GM18505 (cell line): ENCODE data around the gene CPLANE1.

Experiments
- ATAC-seq: cut with Tn5 transposase; IDR thresholded peaks from one replicate; pipeline ENCODE4 v1.9.1; 2021; ENCODE audit not compliant: unreplicated experiment
- POLR2A ChIP-seq: IDR thresholded peaks from 4 replicates; pipeline ENCODE4 v1.6.1; 2011; ENCODE audit warnings: borderline replicate concordance; ENCODE audit not compliant: insufficient read depth, insufficient read length; ENCODE audit errors: extremely low read depth

CPLANE1 gene

DNA sequence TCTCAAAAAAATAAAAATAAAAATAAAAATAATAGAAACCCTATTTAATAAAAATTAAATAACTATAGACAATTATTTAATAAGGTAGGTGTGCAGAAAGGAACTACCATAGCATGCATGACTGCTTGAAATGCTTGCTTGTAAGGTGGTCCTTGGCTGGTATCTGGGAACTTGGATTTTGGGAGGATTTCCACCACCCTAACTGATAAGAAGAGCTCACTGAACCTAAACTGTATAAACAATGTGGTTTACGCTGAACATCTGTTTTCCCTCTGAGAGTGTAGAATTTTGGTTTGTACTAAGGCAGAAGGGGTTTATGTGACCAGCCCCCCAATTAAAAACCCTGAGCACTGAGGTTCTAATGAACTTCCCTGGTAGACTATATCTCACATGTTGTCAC is 31.2 kb downstream of the CPLANE1 start:
- no peak for TF ChIP-seq POLR2A
- ATAC-seq = no peak

DNA sequence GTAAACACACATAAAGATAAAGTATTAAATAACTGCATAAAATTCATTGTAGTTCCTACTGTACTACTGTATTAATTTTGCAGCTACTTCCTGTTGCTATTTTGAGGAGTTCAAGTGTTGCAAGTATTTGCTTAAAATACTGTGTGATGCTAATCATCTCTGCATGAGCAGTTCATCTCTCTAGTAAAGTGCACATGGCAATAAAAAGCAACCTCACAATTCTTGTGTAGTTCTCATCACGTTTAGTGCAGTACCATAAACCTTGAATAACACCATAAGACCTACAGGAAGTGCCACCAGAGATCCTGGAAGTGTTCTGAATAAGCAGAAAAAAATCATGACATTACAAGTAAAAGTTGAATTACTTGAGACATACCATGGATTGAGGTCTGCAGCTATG is 34.6 kb downstream of the CPLANE1 start:
- TF ChIP-seq POLR2A = no peak
- ATAC-seq = no peak

DNA sequence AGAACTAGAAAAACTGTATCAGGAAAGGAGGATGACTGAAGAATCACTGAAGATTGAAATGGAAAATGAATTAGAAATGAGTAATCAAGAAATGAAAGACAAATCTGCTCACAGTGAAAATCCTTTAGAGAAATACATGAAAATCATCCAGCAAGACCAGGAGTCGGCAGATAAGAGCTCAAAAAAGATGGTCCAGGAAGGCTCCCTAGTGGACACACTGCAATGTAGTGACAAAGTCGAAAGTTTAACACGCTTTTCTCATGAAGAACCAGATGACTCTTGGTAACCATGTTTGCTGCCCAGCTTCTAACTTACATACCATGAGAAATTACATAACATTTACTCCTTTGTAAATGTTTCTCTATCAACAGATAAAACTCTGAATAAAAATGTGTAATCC is 37.1 kb downstream of the CPLANE1 start:
- no peak for TF ChIP-seq POLR2A

DNA sequence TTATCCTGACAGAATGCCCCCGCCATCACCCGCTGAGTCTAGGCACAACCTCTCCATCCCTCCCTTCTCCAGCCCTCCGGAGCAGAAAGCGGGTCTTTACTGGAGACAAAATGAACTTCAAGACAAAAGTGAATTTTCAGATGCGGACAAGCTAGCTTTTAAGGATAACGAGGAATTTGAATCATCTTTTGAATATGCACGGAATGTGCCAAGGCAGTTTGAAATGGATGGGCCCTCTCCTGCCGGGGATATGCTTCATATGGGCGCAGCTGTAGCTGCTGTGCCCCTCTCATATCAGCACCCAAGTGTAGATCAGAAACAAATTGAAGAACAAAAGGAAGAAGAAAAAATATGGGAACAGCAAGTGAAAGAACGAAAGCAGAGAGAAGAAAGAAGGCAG is 37.5 kb downstream of the CPLANE1 start:
- TF ChIP-seq POLR2A = no peak
- ATAC-seq = no peak

More for the DNA sequence above, 37.1 kb downstream of the CPLANE1 start:
- ATAC-seq = no peak

DNA sequence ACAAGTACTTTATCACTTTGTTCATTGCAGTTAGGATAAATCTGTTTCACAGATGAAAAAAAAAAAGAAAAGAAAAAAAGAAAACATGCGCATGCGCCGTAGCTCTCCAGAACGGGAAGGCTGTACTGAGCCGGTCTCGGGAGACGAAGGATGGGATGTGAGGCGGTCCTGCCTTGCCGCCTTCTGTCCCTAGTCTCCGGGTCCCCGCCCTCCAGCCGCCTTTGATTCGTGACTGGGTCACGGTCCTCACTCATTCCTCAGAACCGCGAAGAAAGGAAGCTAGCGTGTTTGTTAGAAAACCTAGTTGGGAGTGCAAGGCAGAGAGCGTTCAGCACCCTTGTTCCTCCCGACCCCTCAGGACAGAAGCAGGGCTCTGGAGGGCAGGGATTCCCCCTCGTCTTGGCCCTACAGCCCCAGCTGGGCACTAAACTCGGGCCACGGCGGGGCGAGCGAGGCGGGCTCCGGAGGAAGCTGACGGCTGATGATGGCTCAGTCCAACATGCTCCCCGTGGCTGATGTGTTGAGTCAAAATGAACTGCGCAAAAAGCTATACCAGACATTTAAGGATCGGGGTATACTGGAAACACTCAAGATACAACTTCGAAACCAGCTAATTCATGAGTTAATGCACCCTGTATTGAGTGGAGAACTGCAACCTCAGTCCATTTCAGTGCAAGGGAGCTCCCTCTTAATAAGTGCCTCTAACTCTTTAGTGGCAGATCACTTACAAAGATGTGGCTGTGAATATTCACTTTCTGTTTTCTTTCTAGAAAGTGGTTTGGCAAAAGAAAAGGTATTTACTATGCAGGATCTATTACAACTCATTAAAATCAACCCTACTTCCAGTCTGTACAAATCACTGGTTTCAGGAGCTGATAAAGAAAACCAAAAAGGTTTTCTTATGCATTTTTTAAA is 40.0 kb downstream of the CPLANE1 start:
- no peak for TF ChIP-seq POLR2A
- no peak for ATAC-seq

DNA sequence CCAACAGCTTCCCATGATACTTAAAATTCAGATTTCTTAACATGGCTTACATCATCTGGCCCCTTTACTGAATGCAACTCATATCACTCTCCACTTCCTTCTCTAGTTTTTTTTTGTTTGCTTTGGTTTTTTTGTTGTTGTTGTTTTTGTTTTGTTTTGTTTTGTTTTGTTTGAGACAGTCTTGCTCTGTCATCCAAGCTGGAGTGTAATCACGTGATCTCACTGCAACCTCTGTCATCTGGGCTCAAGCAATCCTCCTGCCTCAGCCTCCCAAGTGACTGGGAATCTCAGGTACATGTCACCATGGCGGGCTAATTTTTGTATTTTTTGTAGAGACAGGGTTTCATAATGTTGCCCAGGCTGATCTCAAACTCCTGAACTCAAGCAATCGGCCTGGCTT is 41.4 kb downstream of the CPLANE1 start:
- ATAC-seq = no peak
- no peak for TF ChIP-seq POLR2A

DNA sequence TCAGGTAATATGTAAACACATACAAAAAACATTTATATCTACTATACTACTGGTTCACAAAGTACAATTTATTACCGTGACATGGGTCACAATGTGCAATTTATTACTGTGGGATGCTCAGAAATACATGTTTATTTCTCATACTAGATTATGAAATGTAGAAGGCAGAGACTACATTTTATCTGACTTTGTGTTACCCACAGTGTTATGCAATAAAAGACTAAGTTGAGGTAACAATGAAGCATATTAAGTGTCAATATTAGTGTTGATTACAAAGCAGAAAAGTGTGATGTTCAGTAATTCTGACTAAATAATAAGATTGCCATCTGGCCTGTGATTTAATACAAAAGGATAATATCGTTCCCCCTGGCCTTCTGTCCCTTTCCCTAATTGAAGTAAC is 42.4 kb downstream of the CPLANE1 start:
- no peak for TF ChIP-seq POLR2A
- no peak for ATAC-seq

DNA sequence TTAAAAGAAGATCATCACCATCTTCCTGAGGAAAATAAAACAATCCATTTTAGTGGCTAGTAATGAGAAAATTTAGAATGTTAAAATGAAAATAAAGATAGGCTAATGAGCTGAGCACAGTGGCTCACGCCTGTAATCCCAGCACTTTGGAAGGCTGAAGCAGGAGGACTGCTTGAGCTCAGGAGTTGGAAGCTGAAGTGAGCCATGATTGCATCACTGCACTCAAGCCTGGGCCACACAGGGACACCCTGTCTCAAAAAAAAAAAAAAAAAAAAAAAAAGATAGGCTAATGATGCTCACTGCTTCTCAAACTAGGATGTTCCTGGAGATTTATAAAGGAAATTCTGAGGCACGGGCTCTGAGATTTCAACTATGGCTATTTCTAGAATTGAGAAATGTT is 50.3 kb downstream of the CPLANE1 start:
- no peak for TF ChIP-seq POLR2A
- no peak for ATAC-seq

DNA sequence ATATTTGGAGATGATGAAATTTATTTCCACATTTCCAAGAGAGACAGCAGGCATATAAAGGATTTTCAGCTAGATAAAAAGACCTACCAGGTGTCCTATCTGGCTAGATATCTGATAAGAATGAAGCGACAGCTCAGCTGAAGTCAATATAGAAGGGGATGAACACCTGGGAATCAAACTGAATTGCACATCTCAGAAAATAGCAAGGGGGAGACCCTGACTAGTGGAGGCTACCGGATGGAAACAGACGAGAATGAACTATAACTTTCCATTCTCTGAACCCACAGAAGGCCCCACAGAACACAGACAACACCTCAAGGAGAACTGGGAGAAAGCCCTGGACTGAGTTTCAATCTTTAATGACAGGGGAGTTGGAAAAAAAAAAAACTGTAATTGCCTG is 51.1 kb downstream of the CPLANE1 start:
- peak; percentile 48 for ATAC-seq
- no peak for TF ChIP-seq POLR2A

DNA sequence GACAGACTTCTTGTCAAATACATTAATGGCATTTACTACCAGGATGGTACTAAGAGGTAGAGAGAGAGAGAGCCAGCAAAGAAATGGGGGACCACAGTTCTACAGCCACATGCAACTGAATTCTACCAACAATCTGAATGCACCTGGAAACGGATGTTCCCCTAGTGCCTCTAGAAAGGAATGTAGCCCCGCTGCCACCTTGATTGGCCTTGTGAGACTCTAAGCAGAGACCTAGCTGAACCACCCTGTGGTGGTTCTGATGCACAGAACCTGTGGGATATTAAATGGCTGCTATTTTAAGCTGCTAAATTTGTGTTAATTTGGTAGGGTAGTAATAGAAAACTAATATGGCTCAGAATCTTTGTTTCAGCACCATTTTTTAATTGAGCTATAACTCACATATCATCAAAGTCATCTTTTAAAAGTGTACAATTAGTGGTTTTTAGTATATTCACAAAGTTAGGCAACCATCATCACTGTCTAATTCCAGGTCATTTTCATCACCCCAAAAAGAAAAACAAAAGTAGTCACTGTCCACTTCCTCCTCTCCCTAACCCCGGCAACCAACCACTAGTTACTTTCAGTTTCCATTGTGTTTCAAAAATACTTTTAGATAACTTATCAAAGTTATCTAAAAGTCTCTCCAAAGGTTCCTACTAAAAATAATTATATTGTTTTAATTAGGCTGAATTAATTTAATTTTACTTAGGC is 51.7 kb downstream of the CPLANE1 start:
- no peak for TF ChIP-seq POLR2A
- peak; percentile 73 for ATAC-seq

DNA sequence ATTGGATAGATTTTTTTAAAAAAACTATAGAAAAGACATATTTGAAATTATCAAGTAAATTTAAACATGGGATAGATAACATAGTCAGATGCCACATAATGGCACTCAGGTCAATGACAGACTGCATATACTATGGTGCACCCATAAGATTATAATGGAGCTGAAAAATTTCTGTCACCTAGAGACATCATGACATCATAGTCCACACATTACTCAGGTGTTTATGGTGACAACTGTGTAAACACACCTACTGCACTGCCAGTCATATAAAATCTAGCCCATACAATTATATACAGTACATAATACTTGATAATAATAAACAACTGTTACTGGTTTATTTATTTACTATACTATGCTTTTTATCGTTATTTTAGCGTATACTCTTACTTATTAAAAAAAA is 58.6 kb downstream of the CPLANE1 start:
- ATAC-seq = no peak
- no peak for TF ChIP-seq POLR2A

DNA sequence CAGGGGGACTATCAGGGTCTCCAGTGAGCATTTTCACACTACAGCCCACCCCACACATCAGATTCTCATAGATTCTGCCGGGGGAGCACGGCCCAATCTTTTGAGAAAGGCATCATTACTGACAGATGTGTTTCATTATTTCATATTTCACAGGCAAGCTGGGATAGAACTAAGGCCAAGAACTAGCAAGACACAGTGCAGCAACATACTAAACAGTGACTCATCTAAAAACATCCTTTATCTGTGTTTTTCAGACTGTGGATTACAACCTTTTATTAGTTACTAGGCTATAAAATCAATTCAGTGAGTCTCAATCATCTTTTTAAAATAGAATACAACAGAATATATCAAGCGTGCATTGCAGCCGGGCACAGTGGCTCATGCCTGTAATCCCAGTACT is 59.8 kb downstream of the CPLANE1 start:
- no peak for TF ChIP-seq POLR2A
- no peak for ATAC-seq

DNA sequence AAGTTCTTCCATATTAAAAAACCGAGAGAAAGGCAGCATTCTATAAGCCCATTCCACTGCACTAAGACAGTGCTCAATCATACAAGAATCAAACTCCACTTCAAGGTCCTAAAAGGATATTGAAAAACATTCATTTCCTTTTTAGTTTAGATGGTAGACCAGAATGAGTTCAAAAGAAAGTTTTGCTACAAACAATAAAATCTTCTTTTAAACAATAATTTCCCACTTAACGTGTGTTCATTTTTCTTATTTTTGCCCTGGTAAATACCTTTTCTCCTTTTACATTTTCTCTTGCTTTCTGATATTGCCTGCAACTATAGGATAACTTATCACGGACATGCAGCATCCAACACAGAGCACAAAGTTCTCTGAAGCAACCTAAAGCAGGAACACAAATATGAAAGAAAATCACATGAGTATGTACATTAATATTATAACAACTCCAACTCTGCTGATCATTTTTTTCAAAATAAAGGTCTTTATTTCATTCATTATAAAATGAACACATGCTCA is 61.7 kb downstream of the CPLANE1 start:
- ATAC-seq = no peak
- TF ChIP-seq POLR2A = no peak
